ENCODE data around the gene ADCY9.
A peak's percentile ranks its signal among the peaks of the same experiment; 100 is the strongest.

ADCY9 gene

DNA sequence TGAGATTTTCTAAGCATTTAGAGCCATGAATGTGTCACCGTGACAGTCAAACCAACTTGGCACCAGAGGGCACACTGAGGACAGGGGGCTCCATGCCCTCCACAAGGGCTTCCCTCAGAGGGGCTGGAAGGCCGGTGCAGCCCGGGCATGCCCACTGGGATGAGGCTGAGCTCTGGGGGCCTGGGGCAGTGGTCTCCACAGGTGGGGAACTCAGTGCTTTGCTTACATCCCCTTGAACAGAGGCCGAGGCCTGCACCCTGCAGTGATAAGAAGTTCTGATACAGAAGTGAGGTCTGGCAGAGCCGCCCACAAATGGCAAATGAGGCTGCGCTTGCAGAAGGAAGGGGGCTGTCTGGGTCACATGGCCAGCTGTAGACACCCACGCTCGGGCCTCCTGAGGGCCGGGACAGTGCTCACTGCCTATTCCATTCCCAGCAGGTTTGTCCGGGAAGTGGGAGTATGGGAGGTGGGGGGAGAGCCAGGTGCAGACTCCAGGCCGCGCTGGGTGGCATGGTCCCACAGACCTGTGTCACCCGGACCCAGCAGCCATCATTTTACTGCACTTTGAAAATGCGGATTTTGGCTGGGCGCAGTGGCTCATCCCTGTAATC lies 118.9 kb downstream of the ADCY9 start:
- peaks cover 11% of the 10 kb centered on the region for H3K4me1 ChIP-seq (ENCODE audit: control insufficient read depth, insufficient read depth, low read length)
- DNase-seq (ENCODE audit: low read depth) = no peak
- no peaks in the 10 kb centered on the region for H3K27me3 ChIP-seq (replicated peaks; ENCODE audit: control insufficient read depth, insufficient read depth, low read length)
- no peaks in the 10 kb centered on the region for H3K36me3 ChIP-seq (ENCODE audit: control insufficient read depth, insufficient read depth, low read length, severe bottlenecking)
- no peak overlapping the region for H3K4me3 ChIP-seq (ENCODE audit: low read length)
- no peak overlapping the region for H3K9ac ChIP-seq (ENCODE audit: low read length)
- H3K9me3 ChIP-seq (ENCODE audit: control insufficient read depth, low read length) = no peaks in the 10 kb centered on the region

GRCh38 chr16:3995001-3995400 lies 121.2 kb downstream of the ADCY9 start:
- peaks cover 11% of the 10 kb centered on the region for H3K4me1 ChIP-seq (ENCODE audit: control insufficient read depth, insufficient read depth, low read length)

GRCh38 chr16:3993052-3993785 lies 123.0 kb downstream of the ADCY9 start:
- H3K36me3 ChIP-seq (ENCODE audit: control insufficient read depth, insufficient read depth, low read length, severe bottlenecking) = no peaks in the 10 kb centered on the region
- H3K9me3 ChIP-seq (ENCODE audit: control insufficient read depth, low read length) = no peaks in the 10 kb centered on the region
- H3K27me3 ChIP-seq (replicated peaks; ENCODE audit: control insufficient read depth, insufficient read depth, low read length) = no peaks in the 10 kb centered on the region
- no peak for DNase-seq (ENCODE audit: low read depth)
- no peaks in the 10 kb centered on the region for H3K4me1 ChIP-seq (ENCODE audit: control insufficient read depth, insufficient read depth, low read length)
- H3K9ac ChIP-seq (ENCODE audit: low read length) = no peak overlapping the region
- no peak overlapping the region for H3K4me3 ChIP-seq (ENCODE audit: low read length)

More at GRCh38 chr16:3995001-3995400, 121.2 kb downstream of the ADCY9 start:
- no peaks in the 10 kb centered on the region for H3K36me3 ChIP-seq (ENCODE audit: control insufficient read depth, insufficient read depth, low read length, severe bottlenecking)
- DNase-seq (ENCODE audit: low read depth) = no peak
- no peaks in the 10 kb centered on the region for H3K27me3 ChIP-seq (replicated peaks; ENCODE audit: control insufficient read depth, insufficient read depth, low read length)
- H3K9ac ChIP-seq (ENCODE audit: low read length) = no peak overlapping the region
- H3K4me3 ChIP-seq (ENCODE audit: low read length) = no peak overlapping the region
- H3K9me3 ChIP-seq (ENCODE audit: control insufficient read depth, low read length) = no peaks in the 10 kb centered on the region

DNA sequence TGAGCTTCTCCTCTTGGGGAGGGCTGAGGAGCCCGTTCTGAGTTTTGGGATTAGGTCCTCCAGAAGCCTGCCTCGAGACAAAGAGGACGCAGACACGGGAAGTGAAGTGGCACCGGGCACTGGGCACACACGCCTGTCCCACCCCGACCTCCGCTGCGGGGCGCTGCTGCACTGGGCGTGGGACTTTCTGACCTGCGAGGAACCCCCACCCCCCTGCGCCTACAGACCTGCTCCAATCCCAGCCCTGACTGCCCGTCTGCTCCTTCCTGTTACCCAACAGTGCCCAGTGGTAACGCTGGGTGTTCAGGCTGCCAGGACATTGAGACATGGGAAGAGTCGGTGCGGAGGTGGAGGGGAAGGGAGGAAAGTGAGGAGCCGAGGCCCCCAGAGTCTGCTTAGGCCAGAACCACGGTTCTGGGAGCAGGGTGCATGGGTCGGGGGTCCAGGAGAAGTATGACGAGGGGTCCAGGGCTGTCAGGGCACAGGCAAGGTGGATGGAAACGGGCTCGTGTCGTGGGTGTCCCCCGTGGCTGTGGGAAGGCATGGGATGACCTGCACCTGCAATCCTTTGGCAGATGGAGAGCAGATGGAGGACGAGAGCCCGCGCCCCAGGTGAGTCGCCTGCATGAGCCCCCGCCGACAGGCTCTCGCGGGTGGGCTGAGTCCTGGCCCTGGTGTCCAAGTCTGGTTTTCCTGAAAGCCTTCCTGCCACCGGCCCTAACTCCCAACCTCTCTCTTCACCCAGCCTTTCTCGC lies 123.8 kb downstream of the ADCY9 start:
- Histone ChIP-seq H3K9ac (ENCODE audit: low read length) (no peak overlapping the region), H3K9me3 (ENCODE audit: control insufficient read depth, low read length) (no peaks in the 10 kb centered on the region), H3K4me3 (ENCODE audit: low read length) (no peak overlapping the region), H3K36me3 (ENCODE audit: control insufficient read depth, insufficient read depth, low read length, severe bottlenecking) (no peaks in the 10 kb centered on the region), H3K27me3 (replicated peaks; ENCODE audit: control insufficient read depth, insufficient read depth, low read length) (no peaks in the 10 kb centered on the region), H3K4me1 (ENCODE audit: control insufficient read depth, insufficient read depth, low read length) (no peaks in the 10 kb centered on the region)
- DNase-seq (ENCODE audit: low read depth) = no peak

DNA sequence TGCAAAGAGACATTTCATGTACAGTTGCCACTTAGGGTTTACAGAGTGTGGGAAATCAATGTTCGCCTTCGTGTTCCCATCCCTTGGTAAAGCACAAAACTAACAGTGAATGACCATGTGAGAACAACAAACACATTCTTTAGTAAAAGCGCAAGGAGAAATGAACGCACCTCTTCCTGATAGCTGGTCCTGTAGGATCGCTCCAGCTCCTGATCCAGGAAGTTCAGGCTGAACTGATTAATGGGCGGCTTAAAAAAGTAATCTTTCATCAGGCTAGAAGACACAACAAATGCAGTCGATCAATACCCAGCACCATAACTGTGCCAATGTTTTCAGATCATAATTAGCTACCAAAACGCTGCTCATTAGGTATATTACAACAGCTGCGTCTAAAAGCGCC lies 127.4 kb downstream of the ADCY9 start:
- no peak overlapping the region for H3K9ac ChIP-seq (ENCODE audit: low read length)
- no peaks in the 10 kb centered on the region for H3K36me3 ChIP-seq (ENCODE audit: control insufficient read depth, insufficient read depth, low read length, severe bottlenecking)
- H3K27me3 ChIP-seq (replicated peaks; ENCODE audit: control insufficient read depth, insufficient read depth, low read length) = no peaks in the 10 kb centered on the region
- no peak overlapping the region for H3K4me3 ChIP-seq (ENCODE audit: low read length)
- no peak for DNase-seq (ENCODE audit: low read depth)
- no peaks in the 10 kb centered on the region for H3K9me3 ChIP-seq (ENCODE audit: control insufficient read depth, low read length)
- H3K4me1 ChIP-seq (ENCODE audit: control insufficient read depth, insufficient read depth, low read length) = no peaks in the 10 kb centered on the region

GRCh38 chr16:3988011-3988410 lies 128.2 kb downstream of the ADCY9 start:
- H3K4me3 ChIP-seq (ENCODE audit: low read length) = no peak overlapping the region
- no peaks in the 10 kb centered on the region for H3K27me3 ChIP-seq (replicated peaks; ENCODE audit: control insufficient read depth, insufficient read depth, low read length)
- no peak for DNase-seq (ENCODE audit: low read depth)
- H3K36me3 ChIP-seq (ENCODE audit: control insufficient read depth, insufficient read depth, low read length, severe bottlenecking) = no peaks in the 10 kb centered on the region
- no peak overlapping the region for H3K9ac ChIP-seq (ENCODE audit: low read length)
- no peaks in the 10 kb centered on the region for H3K9me3 ChIP-seq (ENCODE audit: control insufficient read depth, low read length)
- H3K4me1 ChIP-seq (ENCODE audit: control insufficient read depth, insufficient read depth, low read length) = no peaks in the 10 kb centered on the region

DNA sequence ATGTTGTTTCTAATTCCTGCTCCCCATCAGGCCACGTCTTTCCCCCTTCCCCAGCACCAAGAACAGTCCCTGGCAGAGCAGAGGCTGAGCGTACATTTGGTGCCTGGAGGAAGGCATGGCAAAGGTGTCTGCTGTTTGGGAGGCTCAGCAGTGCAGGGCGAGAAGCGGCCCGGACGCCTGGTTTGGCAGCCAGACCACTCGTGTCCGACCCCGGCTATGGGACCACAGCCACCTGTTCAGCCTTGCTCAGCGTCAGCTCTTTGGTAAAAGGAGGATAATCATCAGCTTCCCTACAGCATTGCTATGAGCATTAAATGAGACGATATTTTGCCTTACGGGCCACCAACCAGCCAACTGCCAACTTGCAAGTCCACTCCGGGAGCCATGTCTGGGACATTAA lies 129.0 kb downstream of the ADCY9 start:
- DNase-seq (ENCODE audit: low read depth) = no peak
- Histone ChIP-seq H3K27me3 (replicated peaks; ENCODE audit: control insufficient read depth, insufficient read depth, low read length) (no peaks in the 10 kb centered on the region), H3K4me3 (ENCODE audit: low read length) (no peak overlapping the region), H3K9me3 (ENCODE audit: control insufficient read depth, low read length) (no peaks in the 10 kb centered on the region), H3K36me3 (ENCODE audit: control insufficient read depth, insufficient read depth, low read length, severe bottlenecking) (no peaks in the 10 kb centered on the region), H3K9ac (ENCODE audit: low read length) (no peak overlapping the region), H3K4me1 (ENCODE audit: control insufficient read depth, insufficient read depth, low read length) (no peaks in the 10 kb centered on the region)

- H3K4me3 ChIP-seq (ENCODE audit: low read length) = no peak overlapping the region
- H3K4me1 ChIP-seq (ENCODE audit: control insufficient read depth, insufficient read depth, low read length) = no peaks in the 10 kb centered on the region
- H3K9me3 ChIP-seq (ENCODE audit: control insufficient read depth, low read length) = no peaks in the 10 kb centered on the region
- no peak for DNase-seq (ENCODE audit: low read depth)
- no peaks in the 10 kb centered on the region for H3K36me3 ChIP-seq (ENCODE audit: control insufficient read depth, insufficient read depth, low read length, severe bottlenecking)
- H3K27me3 ChIP-seq (replicated peaks; ENCODE audit: control insufficient read depth, insufficient read depth, low read length) = no peaks in the 10 kb centered on the region
- no peak overlapping the region for H3K9ac ChIP-seq (ENCODE audit: low read length)
These were observed 130.1 kb downstream of the ADCY9 start for GRCh38 chr16:3986235-3986544.

DNA sequence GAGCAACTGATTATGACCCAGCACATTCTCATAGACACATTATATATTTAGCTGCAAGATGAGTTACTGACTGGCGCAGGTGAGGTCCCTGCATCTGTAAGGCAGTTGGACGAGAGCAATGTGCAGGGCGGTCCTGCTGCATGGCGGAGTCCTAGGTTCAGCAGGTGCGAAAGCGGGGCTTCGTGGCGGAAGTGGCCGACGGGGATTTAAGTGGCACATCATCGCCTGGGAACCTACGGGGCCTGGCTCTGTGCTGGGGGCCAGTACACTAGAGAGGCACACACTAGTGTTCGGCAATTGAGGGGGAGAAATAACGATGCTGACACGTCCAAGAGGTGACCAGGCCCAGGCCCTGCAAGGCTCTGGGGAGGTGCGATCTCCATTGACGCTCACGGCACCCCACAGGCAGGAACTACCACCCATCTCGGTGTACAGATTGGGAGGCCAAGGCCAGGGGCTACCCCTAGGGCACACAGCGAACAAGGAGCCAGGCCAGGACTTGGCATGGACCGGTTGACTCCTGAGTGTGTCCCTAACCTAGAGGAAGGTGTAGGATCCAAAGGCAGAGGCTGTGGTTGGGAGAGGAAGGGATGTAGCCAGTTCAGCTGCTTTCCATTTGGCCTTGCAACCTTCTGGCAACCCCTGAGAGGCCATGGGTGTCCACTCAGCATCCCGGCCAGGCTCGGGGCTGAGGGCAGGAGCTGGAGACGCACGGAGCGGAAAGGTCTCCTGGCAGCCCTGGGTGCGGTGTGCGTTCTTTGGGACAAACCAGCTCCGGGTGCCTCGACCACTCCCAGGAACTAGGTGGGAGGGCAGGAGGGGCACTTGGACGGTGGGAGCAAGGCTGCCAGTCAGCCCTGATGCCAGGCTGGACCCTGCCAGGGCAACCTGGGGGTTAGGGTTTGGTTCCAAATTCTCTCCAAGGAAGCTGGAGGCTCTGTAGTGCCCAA lies 131.9 kb downstream of the ADCY9 start:
- Histone ChIP-seq H3K9me3 (ENCODE audit: control insufficient read depth, low read length) (no peaks in the 10 kb centered on the region), H3K9ac (ENCODE audit: low read length) (no peak overlapping the region), H3K27me3 (replicated peaks; ENCODE audit: control insufficient read depth, insufficient read depth, low read length) (no peaks in the 10 kb centered on the region), H3K4me1 (ENCODE audit: control insufficient read depth, insufficient read depth, low read length) (peaks cover 10% of the 10 kb centered on the region), H3K36me3 (ENCODE audit: control insufficient read depth, insufficient read depth, low read length, severe bottlenecking) (no peaks in the 10 kb centered on the region), H3K4me3 (ENCODE audit: low read length) (no peak overlapping the region)
- DNase-seq (ENCODE audit: low read depth) = no peak

DNA sequence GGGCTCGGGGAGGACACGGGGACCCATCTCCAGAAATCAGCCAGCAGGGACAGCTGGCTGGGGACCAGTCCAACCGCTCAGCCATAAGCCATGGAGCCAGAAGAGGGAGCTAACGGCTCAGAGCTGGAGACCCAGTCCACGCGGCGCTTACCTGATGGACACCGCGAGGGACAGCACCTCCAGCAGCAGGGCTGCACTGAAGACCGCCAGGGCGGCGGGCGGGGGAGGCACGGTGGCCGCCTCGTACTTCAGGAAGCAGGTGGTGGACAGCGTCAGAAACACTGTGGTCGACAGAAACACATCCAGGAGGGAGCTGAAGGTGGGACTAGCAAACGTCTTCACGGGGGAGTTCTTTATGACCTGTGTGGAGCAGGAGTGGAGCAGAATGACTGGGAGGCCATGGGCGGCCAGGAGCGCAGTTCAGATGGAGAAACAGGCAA lies 133.1 kb downstream of the ADCY9 start:
- DNase-seq (ENCODE audit: low read depth) = peak; percentile 64
- no peaks in the 10 kb centered on the region for H3K9me3 ChIP-seq (ENCODE audit: control insufficient read depth, low read length)
- H3K4me3 ChIP-seq (ENCODE audit: low read length) = no peak overlapping the region
- H3K36me3 ChIP-seq (ENCODE audit: control insufficient read depth, insufficient read depth, low read length, severe bottlenecking) = no peaks in the 10 kb centered on the region
- H3K9ac ChIP-seq (ENCODE audit: low read length) = no peak overlapping the region
- H3K27me3 ChIP-seq (replicated peaks; ENCODE audit: control insufficient read depth, insufficient read depth, low read length) = no peaks in the 10 kb centered on the region
- H3K4me1 ChIP-seq (ENCODE audit: control insufficient read depth, insufficient read depth, low read length) = peaks cover 10% of the 10 kb centered on the region

GRCh38 chr16:3982216-3982615 lies 134.0 kb downstream of the ADCY9 start:
- Histone ChIP-seq H3K4me3 (ENCODE audit: low read length) (no peak overlapping the region), H3K4me1 (ENCODE audit: control insufficient read depth, insufficient read depth, low read length) (peaks cover 10% of the 10 kb centered on the region), H3K9ac (ENCODE audit: low read length) (no peak overlapping the region), H3K9me3 (ENCODE audit: control insufficient read depth, low read length) (no peaks in the 10 kb centered on the region), H3K27me3 (replicated peaks; ENCODE audit: control insufficient read depth, insufficient read depth, low read length) (no peaks in the 10 kb centered on the region), H3K36me3 (ENCODE audit: control insufficient read depth, insufficient read depth, low read length, severe bottlenecking) (peaks cover under 1% of the 10 kb centered on the region)
- no peak for DNase-seq (ENCODE audit: low read depth)
